ENCODE results near the gene RCC1.
"Not testable (repeated sequence)": the region's sequence is repeated elsewhere in the genome, so short reads cannot be mapped to it uniquely, and the experiment has no call there.

RCC1 gene

GRCh38 chr1:28560886-28561285, 55.0 kb downstream of the RCC1 start:
- Histone ChIP-seq H3K27ac (ENCODE audit: insufficient read depth in 1 of 2, low read depth in 1 of 2, low read length in 2 of 2, poor library complexity in 1 of 2, severe bottlenecking in 2 of 2) (no peak overlapping the region), H3K27me3 (replicated peaks in 2 of 5; ENCODE audit: control insufficient read depth in 4 of 5, insufficient read depth in 5 of 5, low read length in 4 of 5) (no peaks in the 10 kb centered on the region), H3K4me3 (ENCODE audit: control insufficient read depth in 1 of 7, extremely low read depth in 1 of 7, insufficient read depth in 4 of 7, low read depth in 2 of 7, low read length in 6 of 7) (no peak overlapping the region), H3K36me3 (ENCODE audit: control insufficient read depth in 4 of 4, insufficient read depth in 4 of 4, low read length in 3 of 4) (peaks cover 13 to 60% (median 32%) of the 10 kb centered on the region in 4 experiments), H3K4me1 (ENCODE audit: control extremely low read depth in 1 of 4, control insufficient read depth in 4 of 4, insufficient read depth in 4 of 4, low read length in 3 of 4) (no peaks in the 10 kb centered on the region), H3K9me3 (ENCODE audit: control extremely low read depth in 1 of 5, control insufficient read depth in 4 of 5, insufficient read depth in 2 of 5, low read depth in 1 of 5, low read length in 4 of 5) (no peaks in the 10 kb centered on the region)
- no peak for DNase-seq
- CTCF ChIA-PET: no interaction called here
- POLR2A ChIA-PET: no interaction called here
- WGBS (ENCODE audit: insufficient coverage): 83% methylated on average over 1 of the region's 3 CpGs

GRCh38 chr1:28564310-28564709, 58.5 kb downstream of the RCC1 start:
- Histone ChIP-seq H3K27ac (ENCODE audit: insufficient read depth in 1 of 2, low read depth in 1 of 2, low read length in 2 of 2, poor library complexity in 1 of 2, severe bottlenecking in 2 of 2) (no peak overlapping the region), H3K36me3 (ENCODE audit: control insufficient read depth in 4 of 4, insufficient read depth in 4 of 4, low read length in 3 of 4) (peaks cover 18 to 74% (median 44%) of the 10 kb centered on the region in 4 experiments), H3K4me3 (ENCODE audit: control insufficient read depth in 1 of 7, extremely low read depth in 1 of 7, insufficient read depth in 4 of 7, low read depth in 2 of 7, low read length in 6 of 7) (no peak overlapping the region), H3K4me1 (ENCODE audit: control extremely low read depth in 1 of 4, control insufficient read depth in 4 of 4, insufficient read depth in 4 of 4, low read length in 3 of 4) (no peaks in the 10 kb centered on the region), H3K27me3 (replicated peaks in 2 of 5; ENCODE audit: control insufficient read depth in 4 of 5, insufficient read depth in 5 of 5, low read length in 4 of 5) (no peaks in the 10 kb centered on the region), H3K9me3 (ENCODE audit: control extremely low read depth in 1 of 5, control insufficient read depth in 4 of 5, insufficient read depth in 2 of 5, low read depth in 1 of 5, low read length in 4 of 5) (no peaks in the 10 kb centered on the region)
- no peak for DNase-seq
- ChIA-PET POLR2A (no interaction called here), CTCF (interaction anchor here (1.0 to 1.8 kb wide), 5 partner anchors 10 to 42 kb away, joined by 3 to 10 read pairs (median 3); no protein-coding TSS in a partner anchor)

- Histone ChIP-seq H3K9me3 (ENCODE audit: control extremely low read depth in 1 of 5, control insufficient read depth in 4 of 5, insufficient read depth in 2 of 5, low read depth in 1 of 5, low read length in 4 of 5) (no peaks in the 10 kb centered on the region), H3K27ac (ENCODE audit: insufficient read depth in 1 of 2, low read depth in 1 of 2, low read length in 2 of 2, poor library complexity in 1 of 2, severe bottlenecking in 2 of 2) (no peak overlapping the region), H3K27me3 (replicated peaks in 2 of 5; ENCODE audit: control insufficient read depth in 4 of 5, insufficient read depth in 5 of 5, low read length in 4 of 5) (no peaks in the 10 kb centered on the region), H3K4me1 (ENCODE audit: control extremely low read depth in 1 of 4, control insufficient read depth in 4 of 4, insufficient read depth in 4 of 4, low read length in 3 of 4) (no peaks in the 10 kb centered on the region), H3K4me3 (ENCODE audit: control insufficient read depth in 1 of 7, extremely low read depth in 1 of 7, insufficient read depth in 4 of 7, low read depth in 2 of 7, low read length in 6 of 7) (no peak overlapping the region), H3K36me3 (ENCODE audit: control insufficient read depth in 4 of 4, insufficient read depth in 4 of 4, low read length in 3 of 4) (peaks cover 18 to 70% (median 43%) of the 10 kb centered on the region in 4 experiments)
- DNase-seq: no peak
- CTCF ChIA-PET: interaction anchor here (1.0 to 1.8 kb wide), 4 partner anchors 9 to 43 kb away, joined by 3 to 10 read pairs (median 3); no protein-coding TSS in a partner anchor
- POLR2A ChIA-PET: no interaction called here
- WGBS (ENCODE audit: insufficient coverage): 100% methylated on average over 7 of the region's 7 CpGs
These were observed 59.2 kb downstream of the RCC1 start for GRCh38 chr1:28565040-28565439.

- DNase-seq: no peak
- Histone ChIP-seq H3K4me3 (ENCODE audit: control insufficient read depth in 1 of 7, extremely low read depth in 1 of 7, insufficient read depth in 4 of 7, low read depth in 2 of 7, low read length in 6 of 7) (no peak overlapping the region), H3K36me3 (ENCODE audit: control insufficient read depth in 4 of 4, insufficient read depth in 4 of 4, low read length in 3 of 4) (peaks cover 14 to 65% (median 41%) of the 10 kb centered on the region in 4 experiments), H3K4me1 (ENCODE audit: control extremely low read depth in 1 of 4, control insufficient read depth in 4 of 4, insufficient read depth in 4 of 4, low read length in 3 of 4) (no peaks in the 10 kb centered on the region), H3K27me3 (replicated peaks in 2 of 5; ENCODE audit: control insufficient read depth in 4 of 5, insufficient read depth in 5 of 5, low read length in 4 of 5) (no peaks in the 10 kb centered on the region), H3K27ac (ENCODE audit: insufficient read depth in 1 of 2, low read depth in 1 of 2, low read length in 2 of 2, poor library complexity in 1 of 2, severe bottlenecking in 2 of 2) (no peak overlapping the region), H3K9me3 (ENCODE audit: control extremely low read depth in 1 of 5, control insufficient read depth in 4 of 5, insufficient read depth in 2 of 5, low read depth in 1 of 5, low read length in 4 of 5) (no peaks in the 10 kb centered on the region)
- ChIA-PET CTCF (interaction anchor here (1.3 kb wide), 1 partner anchor 12 kb away, joined by 3 read pairs; no protein-coding TSS in a partner anchor), POLR2A (no interaction called here)
- no CpG with 5 or more reads among the region's 6 CpGs for WGBS (ENCODE audit: insufficient coverage)
These were observed 59.9 kb downstream of the RCC1 start for GRCh38 chr1:28565726-28566125.

GRCh38 chr1:28566931-28567330, 61.1 kb downstream of the RCC1 start:
- H3K4me3 ChIP-seq (ENCODE audit: control insufficient read depth in 1 of 7, extremely low read depth in 1 of 7, insufficient read depth in 4 of 7, low read depth in 2 of 7, low read length in 6 of 7): no peak overlapping the region
- ChIA-PET POLR2A (no interaction called here), CTCF (interaction anchor here (0.6 kb wide), 1 partner anchor 1083 kb away, joined by 3 read pairs; no protein-coding TSS in a partner anchor)
- DNase-seq: no peak
- no CpG with 5 or more reads among the region's 2 CpGs for WGBS (ENCODE audit: insufficient coverage)
- H3K9me3 ChIP-seq (ENCODE audit: control extremely low read depth in 1 of 5, control insufficient read depth in 4 of 5, insufficient read depth in 2 of 5, low read depth in 1 of 5, low read length in 4 of 5): no peaks in the 10 kb centered on the region
- H3K36me3 ChIP-seq (ENCODE audit: control insufficient read depth in 4 of 4, insufficient read depth in 4 of 4, low read length in 3 of 4): peaks cover 14 to 65% (median 42%) of the 10 kb centered on the region in 4 experiments
- no peaks in the 10 kb centered on the region for H3K27me3 ChIP-seq (replicated peaks in 2 of 5; ENCODE audit: control insufficient read depth in 4 of 5, insufficient read depth in 5 of 5, low read length in 4 of 5)
- no peaks in the 10 kb centered on the region for H3K4me1 ChIP-seq (ENCODE audit: control extremely low read depth in 1 of 4, control insufficient read depth in 4 of 4, insufficient read depth in 4 of 4, low read length in 3 of 4)
- no peak overlapping the region for H3K27ac ChIP-seq (ENCODE audit: insufficient read depth in 1 of 2, low read depth in 1 of 2, low read length in 2 of 2, poor library complexity in 1 of 2, severe bottlenecking in 2 of 2)

- Histone ChIP-seq H3K4me1 (ENCODE audit: control extremely low read depth in 1 of 4, control insufficient read depth in 4 of 4, insufficient read depth in 4 of 4, low read length in 3 of 4) (no peaks in the 10 kb centered on the region), H3K9me3 (ENCODE audit: control extremely low read depth in 1 of 5, control insufficient read depth in 4 of 5, insufficient read depth in 2 of 5, low read depth in 1 of 5, low read length in 4 of 5) (no peaks in the 10 kb centered on the region), H3K27me3 (replicated peaks in 2 of 5; ENCODE audit: control insufficient read depth in 4 of 5, insufficient read depth in 5 of 5, low read length in 4 of 5) (no peaks in the 10 kb centered on the region), H3K27ac (ENCODE audit: insufficient read depth in 1 of 2, low read depth in 1 of 2, low read length in 2 of 2, poor library complexity in 1 of 2, severe bottlenecking in 2 of 2) (no peak overlapping the region), H3K4me3 (ENCODE audit: control insufficient read depth in 1 of 7, extremely low read depth in 1 of 7, insufficient read depth in 4 of 7, low read depth in 2 of 7, low read length in 6 of 7) (no peak overlapping the region), H3K36me3 (ENCODE audit: control insufficient read depth in 4 of 4, insufficient read depth in 4 of 4, low read length in 3 of 4) (peaks cover 14 to 55% (median 31%) of the 10 kb centered on the region in 4 experiments)
- 100% methylated on average over 2 of the region's 4 CpGs for WGBS (ENCODE audit: insufficient coverage)
- POLR2A ChIA-PET: interaction anchor here (1.2 kb wide), 1 partner anchor 10 kb away, joined by 3 read pairs; no protein-coding TSS in a partner anchor
- CTCF ChIA-PET: interaction anchor here (3.4 kb wide), 1 partner anchor 8 kb away, joined by 20 read pairs; no protein-coding TSS in a partner anchor
- no peak for DNase-seq
These were observed 66.1 kb downstream of the RCC1 start for GRCh38 chr1:28571911-28572310.

- H3K36me3 ChIP-seq (ENCODE audit: control insufficient read depth in 4 of 4, insufficient read depth in 4 of 4, low read length in 3 of 4): peaks cover 14 to 56% (median 31%) of the 10 kb centered on the region in 4 experiments
- H3K27ac ChIP-seq (ENCODE audit: insufficient read depth in 1 of 2, low read depth in 1 of 2, low read length in 2 of 2, poor library complexity in 1 of 2, severe bottlenecking in 2 of 2); CTCF ChIA-PET; POLR2A ChIA-PET; DNase-seq; H3K4me1 ChIP-seq (ENCODE audit: control extremely low read depth in 1 of 4, control insufficient read depth in 4 of 4, insufficient read depth in 4 of 4, low read length in 3 of 4); H3K4me3 ChIP-seq (ENCODE audit: control insufficient read depth in 1 of 7, extremely low read depth in 1 of 7, insufficient read depth in 4 of 7, low read depth in 2 of 7, low read length in 6 of 7); H3K27me3 ChIP-seq (replicated peaks in 2 of 5; ENCODE audit: control insufficient read depth in 4 of 5, insufficient read depth in 5 of 5, low read length in 4 of 5); H3K9me3 ChIP-seq (ENCODE audit: control extremely low read depth in 1 of 5, control insufficient read depth in 4 of 5, insufficient read depth in 2 of 5, low read depth in 1 of 5, low read length in 4 of 5): not testable (repeated sequence)
- WGBS (ENCODE audit: insufficient coverage): 97% methylated on average over 7 of the region's 12 CpGs
These were observed 67.0 kb downstream of the RCC1 start for GRCh38 chr1:28572891-28573290.

All from common myeloid progenitor, CD34-positive (primary cell).